Measurements from ENCODE around the gene LRRC40. TPM values are rescaled to one million over a fixed set of nuclear protein-coding genes. Genes with fewer than 3 reads are reported as not detected.

LRRC40 gene
- total and polyA plus RNA-seq, 8 donors: 1.4 to 32.7 (median 5.9) TPM

GRCh38 chr1:70220517-70221237 is 15.3 kb upstream of the LRRC40 start:
- Histone ChIP-seq H3K27ac (peak overlapping the region; percentile 85 to 98 (median 97)), H3K27me3 (no peaks in the 10 kb centered on the region), H3K36me3 (peaks cover 0 to 41% (median 31%) of the 10 kb centered on the region in 4 donors), H3K4me1 (peaks cover 18 to 54% (median 39%) of the 10 kb centered on the region in 4 donors), H3K9me3 (no peaks in the 10 kb centered on the region), H3K4me3 (peak overlapping the region; percentile 64 to 76 (median 68))
- WGBS, 5 donors: 50 to 56% (median 52%) methylated on average over 17 of the region's 17 CpGs
- intact Hi-C loops (cut with DNase I; ENCODE audit: low total_unique reads): no loop called here
- DNase-seq: no peak
- TF ChIP-seq POLR2A (IDR thresholded peaks at IDR 0.05) (no peak), EP300 (IDR thresholded peaks at IDR 0.05) (no peak), CTCF (IDR thresholded peaks at IDR 0.05) (no peak)

- peak overlapping the region in 1 of 4 donors; percentile 65 for H3K4me3 ChIP-seq
- TF ChIP-seq CTCF (IDR thresholded peaks at IDR 0.05) (no peak), POLR2AphosphoS5 (IDR thresholded peaks at IDR 0.05) (no peak), POLR2A (IDR thresholded peaks at IDR 0.05) (no peak), EP300 (IDR thresholded peaks at IDR 0.05) (no peak)
- intact Hi-C loops (cut with DNase I; ENCODE audit: low total_unique reads): no loop called here
- H3K27me3 ChIP-seq: no peaks in the 10 kb centered on the region
- H3K4me1 ChIP-seq: peaks cover 18 to 49% (median 37%) of the 10 kb centered on the region in 4 donors
- no peak for DNase-seq
- WGBS, 5 donors: 79 to 95% (median 91%) methylated on average over 2 of the region's 2 CpGs
- peak overlapping the region in 1 of 5 donors; percentile 97 for H3K27ac ChIP-seq
- H3K9me3 ChIP-seq: no peaks in the 10 kb centered on the region
- peaks cover 0 to 39% (median 32%) of the 10 kb centered on the region in 4 donors for H3K36me3 ChIP-seq
Measured at GRCh38 chr1:70220015-70220414, 14.6 kb upstream of the LRRC40 start.

- peaks cover 4 to 31% (median 24%) of the 10 kb centered on the region in 4 donors for H3K36me3 ChIP-seq
- no peak for DNase-seq
- H3K4me3 ChIP-seq: no peak overlapping the region
- TF ChIP-seq CTCF (IDR thresholded peaks at IDR 0.05) (no peak), EP300 (IDR thresholded peaks at IDR 0.05) (no peak), POLR2AphosphoS5 (IDR thresholded peaks at IDR 0.05) (no peak), POLR2A (IDR thresholded peaks at IDR 0.05) (no peak)
- H3K9me3 ChIP-seq: no peaks in the 10 kb centered on the region
- H3K27me3 ChIP-seq: no peaks in the 10 kb centered on the region
- H3K27ac ChIP-seq: no peak overlapping the region
- intact Hi-C loops (cut with DNase I; ENCODE audit: low total_unique reads): no loop called here
- H3K4me1 ChIP-seq: peaks cover 17 to 76% (median 46%) of the 10 kb centered on the region in 4 donors
Measured at GRCh38 chr1:70211541-70211940, 6.2 kb upstream of the LRRC40 start.

- Histone ChIP-seq H3K27me3 (no peaks in the 10 kb centered on the region), H3K9me3 (no peaks in the 10 kb centered on the region), H3K4me1 (peaks cover 21 to 80% (median 49%) of the 10 kb centered on the region in 4 donors), H3K36me3 (peaks cover 4 to 28% (median 18%) of the 10 kb centered on the region in 4 donors), H3K27ac (peak overlapping the region in 1 of 5 donors; percentile 20), H3K4me3 (no peak overlapping the region)
- DNase-seq: no peak
- TF ChIP-seq CTCF (IDR thresholded peaks at IDR 0.05): no peak
- no peak for TF ChIP-seq POLR2AphosphoS5 (IDR thresholded peaks at IDR 0.05)
- no peak for TF ChIP-seq EP300 (IDR thresholded peaks at IDR 0.05)
- TF ChIP-seq POLR2A (IDR thresholded peaks at IDR 0.05): no peak
- 59 to 79% (median 67%) methylated on average over 1 of the region's 1 CpG for WGBS, 5 donors
- intact Hi-C loops (cut with DNase I; ENCODE audit: low total_unique reads): no loop called here
Measured at GRCh38 chr1:70210820-70211219, 5.4 kb upstream of the LRRC40 start.
